Effector CD8-positive, alpha-beta T cell (primary cell): ENCODE measurements around the gene ACYP2.
"Not testable (repeated sequence)": the region's sequence is repeated elsewhere in the genome, so short reads cannot be mapped to it uniquely, and the experiment has no call there.

Experiments
- DNase-seq: peaks from one replicate; lab custom pipeline; 2025; lab: John Stamatoyannopoulos, UW

The ACYP2 gene

DNA sequence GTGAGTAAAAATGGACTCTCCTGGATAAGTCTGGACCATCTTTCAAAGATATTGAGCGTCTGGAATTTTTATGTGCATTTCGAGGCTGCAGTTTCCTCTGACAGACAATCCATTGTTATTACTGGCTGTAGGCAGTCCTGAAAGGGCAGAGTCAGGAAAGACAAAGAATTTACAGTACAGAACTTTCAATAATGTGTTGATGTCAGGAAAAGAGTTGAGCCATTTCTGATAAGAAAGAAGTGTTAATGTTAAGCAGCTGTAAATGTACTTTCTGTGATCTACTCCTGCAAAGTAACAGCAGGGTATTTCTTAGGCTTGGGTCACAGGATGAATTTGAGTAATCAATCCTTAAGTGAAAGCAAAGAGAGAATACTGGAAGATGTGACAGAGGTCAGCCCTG is 110.8 kb downstream of the ACYP2 start:
- no peak for DNase-seq

GRCh38 chr2:54227798-54228197 is 112.4 kb downstream of the ACYP2 start:
- no peak for DNase-seq

DNA sequence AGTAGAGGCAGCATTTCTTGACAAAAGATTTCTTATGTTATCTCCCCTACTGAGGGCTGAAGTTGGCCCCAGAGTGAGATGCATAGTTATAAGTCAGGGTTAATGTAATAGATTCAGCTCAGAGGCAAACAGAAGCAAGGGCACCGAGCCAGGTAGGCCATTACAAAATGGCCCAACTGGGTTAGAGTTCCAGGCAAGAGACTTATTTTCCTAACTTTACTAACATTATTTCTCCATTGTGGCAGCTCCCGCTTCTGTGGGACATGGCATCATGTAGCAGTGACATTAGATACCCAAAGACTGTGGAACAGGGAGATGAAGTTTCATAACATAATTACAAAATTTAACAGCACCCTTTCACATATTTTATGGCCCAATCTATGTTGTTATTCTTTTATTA is 113.5 kb downstream of the ACYP2 start:
- no peak for DNase-seq

GRCh38 chr2:54233832-54234649 is 118.6 kb downstream of the ACYP2 start:
- no peak for DNase-seq

DNA sequence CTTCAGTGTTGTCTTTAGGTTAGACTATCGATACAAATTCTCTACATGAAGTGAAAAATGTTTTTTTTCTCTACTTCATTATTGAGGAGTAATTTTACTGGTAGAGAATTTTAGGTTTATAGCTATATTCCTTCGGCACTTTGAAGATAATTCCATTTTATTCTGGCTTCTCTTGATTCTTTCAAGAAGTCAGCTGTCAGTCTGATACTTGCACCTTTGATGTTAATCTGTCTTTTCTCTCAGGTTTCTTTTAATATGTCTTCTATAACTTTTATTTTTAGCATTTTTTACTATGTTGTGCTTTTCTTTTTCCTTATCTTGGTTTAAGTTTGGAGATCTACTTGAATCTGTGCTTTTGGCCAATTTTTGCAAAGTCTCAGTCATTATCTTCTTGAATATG is 122.0 kb downstream of the ACYP2 start:
- no peak for DNase-seq

GRCh38 chr2:54239427-54239826 is 124.0 kb downstream of the ACYP2 start:
- DNase-seq, result no peak

GRCh38 chr2:54240515-54241469 is 125.4 kb downstream of the ACYP2 start:
- DNase-seq, result no peak

GRCh38 chr2:54247115-54247514 is 131.7 kb downstream of the ACYP2 start:
- no peak for DNase-seq

DNA sequence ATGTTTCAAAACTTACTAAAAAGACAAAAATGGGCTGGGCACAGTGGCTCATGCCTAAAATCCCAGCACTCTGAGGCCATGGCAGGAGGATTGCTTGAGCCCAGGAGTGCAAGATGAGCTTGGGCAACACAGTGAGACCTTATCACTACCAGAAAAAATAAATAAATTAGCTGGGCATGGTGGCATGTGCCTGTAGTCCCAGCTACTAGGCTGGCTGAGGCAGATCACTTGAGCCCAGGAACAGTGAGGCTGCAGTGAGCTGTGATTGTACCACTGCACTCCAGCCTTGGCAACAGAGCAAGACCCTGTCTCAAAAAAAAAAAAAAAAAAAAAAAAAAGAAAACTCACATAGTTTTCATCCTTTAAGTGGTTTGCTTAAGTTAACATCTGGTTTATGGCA is 134.2 kb downstream of the ACYP2 start:
- DNase-seq, result no peak

GRCh38 chr2:54254180-54254579 is 138.8 kb downstream of the ACYP2 start:
- DNase-seq, result no peak

DNA sequence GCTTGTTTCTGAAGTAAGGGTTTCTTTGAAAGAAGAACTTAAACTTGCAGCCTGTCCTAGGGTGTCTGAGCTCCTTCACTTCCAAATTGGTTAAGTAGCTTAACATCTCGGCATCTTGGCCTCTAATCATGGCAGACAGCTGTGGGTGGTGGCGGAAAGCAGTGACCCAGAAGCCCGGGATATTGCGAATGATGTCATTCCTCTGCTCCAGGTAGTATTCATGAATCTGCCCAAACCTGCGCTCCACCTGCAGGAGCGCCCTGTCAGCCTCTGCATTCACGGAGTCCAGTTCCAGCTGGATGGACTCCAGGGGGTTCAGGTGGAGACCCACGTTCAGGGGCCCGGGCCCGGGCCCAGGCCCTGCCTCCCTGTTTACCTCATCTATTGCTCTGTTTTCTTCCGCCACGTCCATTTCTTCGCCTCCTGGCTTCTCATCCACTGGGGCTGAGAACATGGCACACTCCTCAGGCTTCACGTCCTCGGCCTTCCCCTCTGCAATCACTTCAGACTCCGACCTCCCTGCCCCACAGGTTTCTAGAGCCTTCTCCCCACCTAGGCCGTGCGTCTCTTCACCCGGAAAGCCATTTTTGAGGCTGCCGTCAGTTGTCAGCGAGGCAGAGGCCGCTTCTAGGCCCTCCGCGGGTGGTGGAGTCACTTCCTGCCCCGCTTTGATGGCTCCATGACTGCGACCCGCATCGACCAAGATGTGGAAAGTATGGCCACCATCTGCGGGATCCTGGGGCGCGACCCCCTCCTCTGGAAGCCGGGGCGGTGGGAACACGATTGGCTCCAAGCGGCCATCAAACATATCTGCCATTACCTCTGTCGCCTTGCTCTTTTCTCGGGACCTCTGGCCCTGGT is 140.0 kb downstream of the ACYP2 start:
- DNase-seq, result no peak

DNA sequence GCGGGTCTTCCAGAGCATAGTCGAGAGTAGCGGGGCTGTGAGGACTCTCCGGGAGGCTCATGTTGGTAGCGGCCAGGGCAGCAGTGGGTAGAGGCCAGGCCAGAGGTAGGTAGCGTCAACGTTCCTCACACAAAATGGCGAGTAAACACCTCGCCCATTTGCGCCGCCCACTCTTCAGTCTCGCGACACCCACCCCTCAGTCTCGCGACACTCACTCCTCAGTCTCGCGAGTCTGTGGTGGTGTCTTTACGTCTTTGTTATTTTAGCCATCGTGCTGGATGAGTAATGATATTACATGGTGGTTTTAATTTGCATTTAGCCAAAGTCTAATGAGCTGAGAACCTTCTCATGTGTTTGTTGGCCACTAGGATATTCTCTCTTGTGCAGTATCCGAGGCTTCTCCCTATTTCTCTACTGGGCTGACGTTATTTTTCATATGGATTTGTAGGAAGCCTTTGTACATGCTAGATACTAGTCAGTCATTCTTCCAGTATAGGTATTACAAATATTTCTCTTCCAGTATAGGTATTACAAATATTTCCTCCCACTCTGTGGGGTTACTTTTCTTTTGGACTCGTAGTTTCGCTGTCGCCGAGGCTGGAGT is 140.8 kb downstream of the ACYP2 start, which contains the start of gene TSPYL6:
Gene TSPYL6, minus strand, starts transcription at position 139 of the 604 bp plus-strand sequence. Its CDS starts 78 bp downstream, at position 61.
- no peak for DNase-seq

DNA sequence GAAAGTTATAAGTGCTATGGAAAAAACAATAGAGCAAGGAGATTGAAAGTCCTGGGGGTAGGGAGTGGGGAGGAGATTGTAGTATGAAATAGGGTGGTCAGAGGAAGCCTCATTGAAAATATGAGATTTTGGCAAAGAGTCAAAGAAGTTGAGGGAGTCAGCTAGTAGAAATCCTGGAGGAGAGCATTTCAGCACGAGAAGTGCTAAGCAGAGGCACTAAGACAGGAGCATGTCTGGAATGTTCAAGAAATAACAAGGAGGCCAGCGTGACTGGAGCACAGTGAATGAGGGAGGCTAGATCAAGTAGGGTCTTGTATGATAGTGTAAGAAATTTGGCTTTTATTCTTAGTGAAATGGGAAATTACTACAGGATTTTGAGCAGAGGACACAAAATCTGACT is 142.8 kb downstream of the ACYP2 start:
- DNase-seq, result no peak

DNA sequence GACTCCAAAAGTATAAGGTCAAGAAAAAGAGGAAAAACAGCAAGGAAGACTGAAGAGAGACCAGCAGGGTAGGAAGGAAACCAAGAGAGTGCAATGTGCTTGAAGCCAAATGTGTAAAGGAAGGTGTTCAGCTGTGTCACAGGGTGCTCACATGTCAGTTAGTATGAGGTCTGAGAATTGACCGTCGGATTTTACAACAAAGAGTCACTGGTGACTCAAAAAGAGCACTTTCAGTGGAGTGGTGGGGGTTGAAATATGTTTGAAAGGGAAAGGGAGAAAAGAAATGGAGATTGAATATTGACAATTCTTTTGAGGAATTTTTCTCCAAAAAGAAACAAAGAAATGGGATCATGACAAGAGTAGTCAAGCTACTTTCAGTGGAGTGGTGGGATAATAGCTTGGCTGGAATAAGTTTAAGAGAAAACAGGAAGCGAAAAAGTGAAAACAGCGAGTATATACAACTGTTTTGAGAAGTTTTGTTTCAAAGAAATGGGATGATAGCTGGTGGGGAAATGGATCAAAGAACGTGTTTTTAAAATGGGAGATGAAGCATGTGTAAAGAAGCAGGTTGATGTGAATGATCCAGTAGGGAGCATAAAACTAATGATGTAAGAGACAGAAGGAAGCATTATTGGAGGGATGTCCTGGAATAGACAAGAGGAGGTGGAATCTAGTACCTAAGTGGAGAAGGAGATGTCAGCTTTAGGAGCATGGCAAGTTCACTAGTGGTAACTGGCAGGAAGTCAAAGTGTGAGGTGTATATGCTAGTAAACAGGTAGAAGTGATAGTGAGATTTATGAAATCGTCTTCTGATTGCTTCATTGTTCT is 144.2 kb downstream of the ACYP2 start:
- no peak for DNase-seq

- DNase-seq, result no peak
Observed at GRCh38 chr2:54260241-54260595, 144.8 kb downstream of the ACYP2 start.

DNA sequence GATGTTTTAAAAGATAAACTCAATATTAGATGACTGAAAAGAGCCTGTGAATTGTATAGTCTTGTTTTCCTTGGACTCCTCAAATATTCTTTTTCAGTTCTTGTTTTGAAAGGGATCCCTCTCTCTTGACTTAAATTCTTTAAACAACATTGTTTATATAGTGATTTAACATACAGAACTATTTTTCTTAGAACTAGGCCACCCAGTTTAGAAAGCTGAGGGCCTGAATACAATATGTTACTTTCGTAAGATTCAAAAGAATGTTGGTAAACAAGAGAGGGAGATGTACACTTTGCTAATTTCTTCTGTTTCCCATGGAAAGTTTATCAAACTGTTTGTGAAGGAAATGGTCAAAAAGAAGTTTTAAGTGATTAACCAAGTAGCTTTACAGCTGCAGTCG is 146.1 kb downstream of the ACYP2 start:
- DNase-seq, result no peak

DNA sequence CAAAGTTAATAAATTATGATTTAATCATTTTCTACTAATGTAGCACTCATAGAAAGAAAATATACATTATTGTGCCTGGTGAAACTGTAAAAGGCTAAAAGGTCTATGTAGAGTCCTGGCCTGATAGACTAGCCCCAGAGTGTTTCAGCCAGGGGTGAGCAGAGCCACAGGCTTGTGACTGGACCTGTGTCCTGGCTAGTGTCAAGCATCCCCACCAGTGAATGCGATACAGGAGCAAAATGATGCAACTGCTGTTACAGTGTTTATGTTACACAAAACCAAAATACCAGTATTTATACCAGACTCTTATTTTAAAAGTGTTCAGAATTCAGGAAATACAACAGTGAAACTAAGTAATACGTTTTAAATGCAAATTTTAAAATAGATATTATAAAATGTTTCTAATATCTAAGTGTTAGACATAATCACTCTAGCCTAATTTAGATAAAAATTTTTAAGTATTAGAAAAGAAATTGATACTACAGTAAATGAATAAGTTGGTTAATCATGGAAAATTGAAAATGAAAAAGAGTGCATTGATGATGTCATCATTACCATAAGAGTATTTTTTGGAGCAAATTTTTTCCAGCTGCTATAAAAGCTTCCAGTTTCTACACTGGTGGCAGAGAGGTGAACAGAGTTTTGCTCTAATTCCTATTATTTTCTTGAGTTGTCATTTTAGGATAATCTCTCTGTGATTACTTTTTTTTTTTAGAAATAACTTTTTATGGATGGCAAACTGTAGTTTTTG is 146.8 kb downstream of the ACYP2 start:
- no peak for DNase-seq

DNA sequence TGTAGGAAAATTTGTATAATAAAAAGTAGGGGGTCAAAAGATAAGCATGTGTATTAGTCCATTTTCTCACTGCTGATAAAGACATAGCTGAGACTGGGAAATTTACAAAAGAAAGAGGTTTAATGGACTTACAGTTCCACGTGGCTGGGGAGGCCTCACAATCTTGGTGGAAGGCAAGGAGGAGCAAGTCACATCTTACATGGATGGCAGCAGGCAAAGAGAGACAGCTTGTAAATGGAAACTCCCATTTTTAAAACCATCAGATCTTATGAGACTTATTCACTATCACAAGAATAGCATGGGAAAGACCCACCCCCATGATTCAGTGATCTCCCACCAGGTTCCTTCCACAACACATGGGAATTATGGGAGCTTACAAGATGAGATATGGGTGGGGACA is 149.7 kb downstream of the ACYP2 start:
- DNase-seq, result not testable (repeated sequence)

- no peak for DNase-seq
Observed at GRCh38 chr2:54267577-54267976, 152.2 kb downstream of the ACYP2 start.

- DNase-seq, result no peak
Observed at GRCh38 chr2:54271189-54271588, 155.8 kb downstream of the ACYP2 start.
